PFSK-1 (cell line): ENCODE results near the gene ERICH3.

Source experiments
- FOXP2 ChIP-seq: optimal IDR thresholded peaks from 2 replicates; pipeline ENCODE3; 2011; ENCODE audit warnings: borderline replicate concordance, control low read depth, inconsistent platforms; ENCODE audit not compliant: insufficient read depth; ENCODE audit errors: extremely low read length, extremely low read depth
- POLR2AphosphoS5 ChIP-seq: IDR thresholded peaks from 2 replicates; pipeline ENCODE4 v1.6.1; 2012; ENCODE audit warnings: low read depth, mild to moderate bottlenecking, control low read depth, low read length, moderate library complexity
- REST ChIP-seq, 2 experiments: IDR thresholded peaks; 2 replicates each; pipeline versions ENCODE4 v1.6.1 to v1.8.0; 2011 to 2012; ENCODE audit warnings: low read depth in 2 of 2, low read length in 2 of 2, control low read depth in 1 of 2, inconsistent platforms in 1 of 2, mild to moderate bottlenecking in 1 of 2, moderate library complexity in 1 of 2; ENCODE audit not compliant: insufficient read depth in 1 of 2
- SIN3A ChIP-seq: IDR thresholded peaks from 2 replicates; pipeline ENCODE4 v1.6.1; 2012; ENCODE audit warnings: mild to moderate bottlenecking, low read length, moderate library complexity, borderline replicate concordance; ENCODE audit not compliant: insufficient read depth
- TAF1 ChIP-seq: IDR thresholded peaks from 2 replicates; pipeline ENCODE4 v1.6.1; 2012; ENCODE audit warnings: low read length, control low read depth, borderline replicate concordance; ENCODE audit not compliant: insufficient read depth

Gene ERICH3

GRCh38 chr1:74637296-74637695 lies 36.3 kb downstream of the ERICH3 start:
- no peak for TF ChIP-seq SIN3A
- no peak for TF ChIP-seq POLR2AphosphoS5

GRCh38 chr1:74629283-74629682 lies 44.3 kb downstream of the ERICH3 start:
- TF ChIP-seq TAF1 (no peak), FOXP2 (no peak), POLR2AphosphoS5 (no peak), SIN3A (no peak), REST (IDR thresholded peaks at IDR 0.05; ENCODE audit: insufficient read depth in 1 of 2, low read depth in 2 of 2, low read length in 2 of 2) (no peak)

- no peak for TF ChIP-seq SIN3A
- TF ChIP-seq REST (IDR thresholded peaks at IDR 0.05; ENCODE audit: insufficient read depth in 1 of 2, low read depth in 2 of 2, low read length in 2 of 2) = no peak
- TF ChIP-seq FOXP2 = no peak
- TF ChIP-seq POLR2AphosphoS5 = no peak
- no peak for TF ChIP-seq TAF1
Observed at GRCh38 chr1:74623716-74624115, 49.9 kb downstream of the ERICH3 start.

- TF ChIP-seq FOXP2 (no peak), REST (IDR thresholded peaks at IDR 0.05; ENCODE audit: insufficient read depth in 1 of 2, low read depth in 2 of 2, low read length in 2 of 2) (no peak), SIN3A (no peak), POLR2AphosphoS5 (no peak), TAF1 (no peak)
Observed at GRCh38 chr1:74620242-74620641, 53.4 kb downstream of the ERICH3 start.

GRCh38 chr1:74618974-74619373 lies 54.6 kb downstream of the ERICH3 start:
- TF ChIP-seq TAF1 = no peak
- no peak for TF ChIP-seq SIN3A
- TF ChIP-seq FOXP2 = no peak
- no peak for TF ChIP-seq POLR2AphosphoS5
- TF ChIP-seq REST (IDR thresholded peaks at IDR 0.05; ENCODE audit: insufficient read depth in 1 of 2, low read depth in 2 of 2, low read length in 2 of 2) = no peak
